Measurements from ENCODE around the gene ZNF521.

Gene ZNF521

GRCh38 chr18:25167612-25168410 lies 184.2 kb downstream of the ZNF521 start:
- DNase-seq (ENCODE audit: low read depth), result no peak

GRCh38 chr18:25166113-25166512 lies 185.9 kb downstream of the ZNF521 start:
- DNase-seq (ENCODE audit: low read depth), result no peak

GRCh38 chr18:25164848-25165811 lies 186.8 kb downstream of the ZNF521 start:
- DNase-seq (ENCODE audit: low read depth), result no peak

- no peak for DNase-seq (ENCODE audit: low read depth)
Observed at GRCh38 chr18:25164211-25164847, 187.6 kb downstream of the ZNF521 start.

GRCh38 chr18:25153426-25153825 lies 198.5 kb downstream of the ZNF521 start:
- no peak for DNase-seq (ENCODE audit: low read depth)

GRCh38 chr18:25147877-25148488 lies 204.0 kb downstream of the ZNF521 start:
- no peak for DNase-seq (ENCODE audit: low read depth)

GRCh38 chr18:25146512-25146910 lies 205.5 kb downstream of the ZNF521 start:
- no peak for DNase-seq (ENCODE audit: low read depth)

GRCh38 chr18:25145731-25146511 lies 206.0 kb downstream of the ZNF521 start:
- DNase-seq (ENCODE audit: low read depth), result no peak

- DNase-seq (ENCODE audit: low read depth), result no peak
Observed at GRCh38 chr18:25144820-25145219, 207.1 kb downstream of the ZNF521 start.

- DNase-seq (ENCODE audit: low read depth), result no peak
Observed at GRCh38 chr18:25141886-25142285, 210.1 kb downstream of the ZNF521 start.

- DNase-seq (ENCODE audit: low read depth), result no peak
Observed at GRCh38 chr18:25141399-25141798, 210.6 kb downstream of the ZNF521 start.

- no peak for DNase-seq (ENCODE audit: low read depth)
Observed at GRCh38 chr18:25140962-25141308, 211.0 kb downstream of the ZNF521 start.

GRCh38 chr18:25140124-25140961 lies 211.6 kb downstream of the ZNF521 start:
- DNase-seq (ENCODE audit: low read depth), result no peak

GRCh38 chr18:25137197-25137472 lies 214.8 kb downstream of the ZNF521 start:
- DNase-seq (ENCODE audit: low read depth), result no peak

GRCh38 chr18:25136416-25137196 lies 215.4 kb downstream of the ZNF521 start:
- DNase-seq (ENCODE audit: low read depth), result no peak

- DNase-seq (ENCODE audit: low read depth), result no peak
Observed at GRCh38 chr18:25134861-25135260, 217.1 kb downstream of the ZNF521 start.

GRCh38 chr18:25133879-25134278 lies 218.1 kb downstream of the ZNF521 start:
- no peak for DNase-seq (ENCODE audit: low read depth)

GRCh38 chr18:25132786-25133496 lies 219.0 kb downstream of the ZNF521 start:
- DNase-seq (ENCODE audit: low read depth), result no peak

GRCh38 chr18:25126751-25127150 lies 225.2 kb downstream of the ZNF521 start:
- no peak for DNase-seq (ENCODE audit: low read depth)
